Ovary (tissue), 9 donors: Measurements from ENCODE around the gene OR8B8. TPM values are rescaled to one million over a fixed set of nuclear protein-coding genes. Genes with fewer than 3 reads are reported as not detected.
"Not testable (repeated sequence)": the region's sequence is repeated elsewhere in the genome, so short reads cannot be mapped to it uniquely, and the experiment has no call there.

Experiments used
- DNase-seq, 5 donors: peaks; one replicate each; pipeline ENCODE4 v3.0.0-alpha.2; 2019 to 2020
- H3K27ac ChIP-seq, 2 donors: fragments of 200-600 bp; one replicate each; pipeline versions ENCODE4 v1.5.1 to v1.8.0; 2019 to 2022
- H3K27me3 ChIP-seq: fragments of 200-600 bp; one replicate; pipeline ENCODE4 v1.8.0; 2022
- H3K36me3 ChIP-seq: fragments of 200-600 bp; sonication (generic); one replicate; pipeline ENCODE4 v1.5.1; 2019
- H3K4me1 ChIP-seq: one replicate; pipeline ENCODE4 v1.8.1; 2013; ENCODE audit warnings: mild to moderate bottlenecking, moderate library complexity; ENCODE audit not compliant: insufficient read depth
- H3K4me3 ChIP-seq: fragments of 200-600 bp; sonication (generic); one replicate; pipeline ENCODE4 v1.5.1; 2017
- H3K9me3 ChIP-seq, 2 donors: fragments of 200-600 bp in 1 of 2; sonication (generic) in 1 of 2; one replicate each; pipeline versions ENCODE4 v1.5.1 to v1.8.1; 2013 to 2019; ENCODE audit warnings: mild to moderate bottlenecking in 1 of 2, moderate library complexity in 1 of 2
- CTCF ChIP-seq, 3 donors: fragments of 450-650 bp in 2 of 3; fragments of 200-600 bp in 1 of 3; IDR thresholded peaks; one replicate each; pipeline versions ENCODE4 v1.5.1 to v1.8.0; 2016 to 2022; ENCODE audit warnings: antibody characterized with exemption in 3 of 3, mild to moderate bottlenecking in 1 of 3
- EP300 ChIP-seq: sonication (generic); formaldehyde crosslinking; IDR thresholded peaks from one replicate; pipeline ENCODE4 v1.6.1; 2017; ENCODE audit warnings: antibody characterized with exemption
- POLR2A ChIP-seq: fragments of 450-650 bp; IDR thresholded peaks from one replicate; pipeline ENCODE4 v1.6.1; 2017; ENCODE audit warnings: antibody characterized with exemption, mild to moderate bottlenecking, moderate library complexity
- WGBS, 3 donors: extraction: QIAGEN DNeasy Blood & Tissue Kit in 1 of 3; methylation state at CpG; one replicate each; pipeline versions ENCODE4 v1.1.5 to v1.1.7; 2013 to 2017; 5-methylcytosine and 5-hydroxymethylcytosine counted together
- intact Hi-C, 4 donors: fragments of 100-400 bp; cut with DNase I; formaldehyde crosslinking; loops; one replicate each; pipeline versions ENCODE4 v1.11.0 to v1.15.1; 2022 to 2023
- polyA plus RNA-seq, 2 donors: library from polyadenylated mRNA; stranded (reverse); fragments of 200-250 nt in 1 of 2; fragments of 350-450 nt in 1 of 2; fragmentation: Illumina TruSeq in 1 of 2; extraction: RNeasy Lipid Tissue Mini Kit (QIAGEN cat#74804) in 1 of 2; gene quantifications; one replicate each; pipeline ENCODE4 v1.2.3, GENCODE V29; 2013 to 2014
- total RNA-seq, 7 donors: library from RNA; depleted of rRNA in 2 of 7; stranded (reverse); fragments of >200 nt in 2 of 7; fragmentation: NEBNext Ultra II Directional in 3 of 7; extraction: Animal tissue kit (Norgen Biotek cat#: 25700) in 3 of 7; gene quantifications; one replicate each; pipeline versions ENCODE4 v1.1.0 to v1.2.4, GENCODE V29; 2016 to 2023
- donor health status: DM: no; HTN: no; CAD: no; lungs with moderate emphysema.
- donor health status: DM: no; HTN: no; CAD: no.
- donor health status: Bipolar disorder and iron deficiency.
- donor health status: DM: yes; HTN: yes; CAD: no.
- donor health status: DM: no; HTN: no; CAD: no.
- donor health status: DM: yes; HTN: yes; CAD: no.

OR8B8 gene
- total and polyA plus RNA-seq, 9 donors: not detected

GRCh38 chr11:124415356-124415923 is 30.1 kb downstream of the OR8B8 start:
- H3K4me1 ChIP-seq: no peaks in the 10 kb centered on the region
- no peak overlapping the region for H3K4me3 ChIP-seq
- no peaks in the 10 kb centered on the region for H3K36me3 ChIP-seq
- H3K27ac ChIP-seq: no peak overlapping the region
- no peaks in the 10 kb centered on the region for H3K27me3 ChIP-seq
- TF ChIP-seq POLR2A (no peak), EP300 (no peak), CTCF (IDR thresholded peaks at IDR 0.05) (no peak)
- no peaks in the 10 kb centered on the region for H3K9me3 ChIP-seq
- no peak for DNase-seq
- intact Hi-C loops: no loop called here
- whole genome bisulfite sequencing, 3 donors: 11 to 15% (median 13%) methylated on average over 5 of the region's 5 CpGs

- no peak for DNase-seq
- H3K36me3 ChIP-seq: no peaks in the 10 kb centered on the region
- H3K9me3 ChIP-seq: no peaks in the 10 kb centered on the region
- no peak for TF ChIP-seq EP300
- no peak for TF ChIP-seq CTCF (IDR thresholded peaks at IDR 0.05)
- TF ChIP-seq POLR2A: no peak
- 72 to 83% (median 77%) methylated on average over 7 of the region's 7 CpGs for WGBS, 3 donors
- intact Hi-C loops: no loop called here
- no peaks in the 10 kb centered on the region for H3K4me1 ChIP-seq
- H3K4me3 ChIP-seq: no peak overlapping the region
- no peak overlapping the region for H3K27ac ChIP-seq
- H3K27me3 ChIP-seq: no peaks in the 10 kb centered on the region
Observed at GRCh38 chr11:124409906-124410305, 35.6 kb downstream of the OR8B8 start.

- DNase-seq: no peak
- Histone ChIP-seq H3K4me1 (no peaks in the 10 kb centered on the region), H3K27ac (no peak overlapping the region), H3K36me3 (no peaks in the 10 kb centered on the region), H3K4me3 (no peak overlapping the region), H3K27me3 (no peaks in the 10 kb centered on the region), H3K9me3 (no peaks in the 10 kb centered on the region)
- WGBS, 3 donors: 56 to 73% (median 72%) methylated on average over 2 of the region's 2 CpGs
- TF ChIP-seq CTCF (IDR thresholded peaks at IDR 0.05) (no peak), POLR2A (no peak), EP300 (no peak)
- intact Hi-C loops: no loop called here
Observed at GRCh38 chr11:124405581-124405980, 39.9 kb downstream of the OR8B8 start.

- DNase-seq, H3K27ac ChIP-seq, H3K4me1 ChIP-seq, H3K36me3 ChIP-seq, H3K9me3 ChIP-seq, H3K4me3 ChIP-seq, H3K27me3 ChIP-seq, intact Hi-C loops: not testable (repeated sequence)
- 88 to 94% (median 90%) methylated on average over 22 to 27 of the region's 27 CpGs for WGBS, 3 donors
Observed at GRCh38 chr11:124403186-124403585, 42.3 kb downstream of the OR8B8 start.

GRCh38 chr11:124402326-124402922 is 43.1 kb downstream of the OR8B8 start:
- intact Hi-C loops: no loop called here
- no peak for DNase-seq
- Histone ChIP-seq H3K27me3 (no peaks in the 10 kb centered on the region), H3K36me3 (no peaks in the 10 kb centered on the region), H3K4me3 (no peak overlapping the region), H3K9me3 (no peaks in the 10 kb centered on the region), H3K4me1 (no peaks in the 10 kb centered on the region), H3K27ac (no peak overlapping the region)
- 47 to 53% (median 52%) methylated on average over 8 of the region's 8 CpGs for WGBS, 3 donors
- no peak for TF ChIP-seq POLR2A
- TF ChIP-seq CTCF (IDR thresholded peaks at IDR 0.05): no peak
- TF ChIP-seq EP300: no peak
